HepG2 (cell line): ENCODE measurements around the gene CENPB. TPM values are rescaled to one million over a fixed set of nuclear protein-coding genes. Genes with fewer than 3 reads are reported as not detected.
A peak's percentile ranks its signal among the peaks of the same experiment; 100 is the strongest.

ENCODE experiments used
- BCL6 ChIP-seq: IDR thresholded peaks from 2 replicates; pipeline ENCODE4 v1.6.1; 2016; ENCODE audit warnings: missing genetic modification reagents, missing compliant biosample characterization
- E2F1 ChIP-seq: sonication (generic); formaldehyde crosslinking; IDR thresholded peaks from 2 replicates; pipeline ENCODE4 v1.5.0; 2020; ENCODE audit warnings: missing genetic modification reagents
- ELF1 ChIP-seq: sonication (generic); formaldehyde crosslinking; IDR thresholded peaks from 2 replicates; pipeline ENCODE4 v1.4.0; 2020; ENCODE audit warnings: missing genetic modification reagents
- GMEB1 ChIP-seq: sonication (generic); formaldehyde crosslinking; IDR thresholded peaks from 2 replicates; pipeline ENCODE4 v1.5.1; 2020; ENCODE audit warnings: missing genetic modification reagents, mild to moderate bottlenecking, borderline replicate concordance
- GPN1 ChIP-seq: sonication (generic); formaldehyde crosslinking; IDR thresholded peaks from 2 replicates; pipeline ENCODE4 v1.5.1; 2020; ENCODE audit warnings: missing genetic modification reagents, borderline replicate concordance
- HNRNPL ChIP-seq: fragments of 200-400 bp; formaldehyde crosslinking; IDR thresholded peaks from 2 replicates; pipeline ENCODE4 v1.6.1; 2017; ENCODE audit warnings: mild to moderate bottlenecking, low read depth, low read length
- HOXA9 ChIP-seq: sonication (generic); formaldehyde crosslinking; IDR thresholded peaks from 2 replicates; pipeline ENCODE4 v1.8.1; 2022; ENCODE audit warnings: missing genetic modification reagents, mild to moderate bottlenecking, moderate library complexity, borderline replicate concordance
- KDM2A ChIP-seq: sonication (generic); formaldehyde crosslinking; IDR thresholded peaks from 2 replicates; pipeline ENCODE4 v1.4.0; 2020; ENCODE audit warnings: low read depth, missing genetic modification reagents, borderline replicate concordance
- KLF13 ChIP-seq: sonication (generic); formaldehyde crosslinking; IDR thresholded peaks from 2 replicates; pipeline ENCODE4 v1.4.0; 2020; ENCODE audit warnings: mild to moderate bottlenecking, missing genetic modification reagents
- MBNL3 ChIP-seq: fragments of 250-450 bp; sonication (Bioruptor Pico); conservative IDR thresholded peaks from 2 replicates; pipeline ENCODE4 v1.8.0; 2022; ENCODE audit warnings: mild to moderate bottlenecking, inconsistent platforms
- NFIC ChIP-seq: IDR thresholded peaks from 2 replicates; pipeline ENCODE4 v1.6.1; 2012; ENCODE audit warnings: mild to moderate bottlenecking, low read length, inconsistent platforms
- NRL ChIP-seq: sonication (generic); formaldehyde crosslinking; IDR thresholded peaks from 2 replicates; pipeline ENCODE4 v1.5.0; 2020; ENCODE audit warnings: missing genetic modification reagents, mild to moderate bottlenecking, moderate library complexity, borderline replicate concordance
- PHF5A ChIP-seq: IDR thresholded peaks from one replicate; pipeline ENCODE4 v1.6.1; 2018; ENCODE audit warnings: low read depth, missing genetic modification reagents; ENCODE audit not compliant: unreplicated experiment
- PITX1 ChIP-seq: sonication (generic); formaldehyde crosslinking; IDR thresholded peaks from 2 replicates; pipeline ENCODE4 v1.5.1; 2020; ENCODE audit warnings: mild to moderate bottlenecking, missing genetic modification reagents
- RBFOX2 ChIP-seq: fragments of 200-400 bp; formaldehyde crosslinking; IDR thresholded peaks from 2 replicates; pipeline ENCODE4 v1.6.1; 2017; ENCODE audit warnings: low read depth, mild to moderate bottlenecking, low read length
- SCMH1 ChIP-seq: sonication (generic); formaldehyde crosslinking; IDR thresholded peaks from 2 replicates; pipeline ENCODE4 v1.9.0; 2021; ENCODE audit warnings: missing genetic modification reagents, mild to moderate bottlenecking, borderline replicate concordance
- STAG1 ChIP-seq: sonication (generic); formaldehyde crosslinking; IDR thresholded peaks from 2 replicates; pipeline ENCODE4 v1.4.0; 2020; ENCODE audit warnings: missing genetic modification reagents
- TARDBP ChIP-seq: sonication (generic); formaldehyde crosslinking; IDR thresholded peaks from 2 replicates; pipeline ENCODE4 v1.8.0; 2022; ENCODE audit warnings: mild to moderate bottlenecking, missing genetic modification reagents
- ZFY ChIP-seq: sonication (generic); formaldehyde crosslinking; IDR thresholded peaks from 2 replicates; pipeline ENCODE4 v1.4.0; 2020; ENCODE audit warnings: missing genetic modification reagents
- ZNF274 ChIP-seq: sonication (generic); formaldehyde crosslinking; IDR thresholded peaks from 2 replicates; pipeline ENCODE4 v1.5.1; 2020; ENCODE audit warnings: mild to moderate bottlenecking, missing genetic modification reagents
- ZNF616 ChIP-seq: sonication (generic); formaldehyde crosslinking; IDR thresholded peaks from 2 replicates; pipeline ENCODE4 v1.5.0; 2020; ENCODE audit warnings: low read depth, mild to moderate bottlenecking, missing genetic modification reagents
- ZNF761 ChIP-seq: sonication (generic); formaldehyde crosslinking; conservative IDR thresholded peaks from 2 replicates; pipeline ENCODE4 v1.4.0; 2020; ENCODE audit warnings: mild to moderate bottlenecking, missing genetic modification reagents
- ZNF839 ChIP-seq: sonication (generic); formaldehyde crosslinking; IDR thresholded peaks from 2 replicates; pipeline ENCODE4 v1.4.0; 2020; ENCODE audit warnings: missing genetic modification reagents, mild to moderate bottlenecking, borderline replicate concordance
- polyA plus RNA-seq, 8 experiments: library from polyadenylated mRNA; depleted of rRNA in 3 of 8; stranded (reverse) in 7 of 8; unstranded in 1 of 8; fragments of >200 nt; fragmentation: Illumina TruSeq in 4 of 8; extraction: Trizol in 4 of 8; gene quantifications; 2 replicates each; pipeline versions ENCODE4 v1.2.1 to v1.2.3, GENCODE V29; 2011 to 2016; ENCODE audit warnings: low read depth in 4 of 8, missing spikeins in 1 of 8, mixed read lengths in 1 of 8; ENCODE audit not compliant: insufficient read depth in 1 of 8
- total RNA-seq, 5 experiments: library from RNA; depleted of rRNA; stranded (reverse); fragments of >200 nt; fragmentation: Illumina TruSeq; extraction: Trizol; gene quantifications; 2 replicates each; pipeline ENCODE4 v1.2.3, GENCODE V29; 2016; ENCODE audit warnings: low read depth in 1 of 5
- TF ChIP-seq, protein P1 (sequence below), 2 experiments: fragments of 450-650 bp in 1 of 2; sonication (generic) in 1 of 2; formaldehyde crosslinking; IDR thresholded peaks; 2 replicates each; pipeline versions ENCODE4 v1.5.0 to v1.8.0; 2020 to 2022; ENCODE audit warnings: mild to moderate bottlenecking in 1 of 2, missing genetic modification reagents in 1 of 2
- TF ChIP-seq, protein P2 (sequence below): sonication (generic); formaldehyde crosslinking; IDR thresholded peaks from 2 replicates; pipeline ENCODE4 v1.9.0; 2021; ENCODE audit warnings: missing genetic modification reagents, mild to moderate bottlenecking, borderline replicate concordance

CENPB gene
- total and polyA plus RNA-seq, 2 of the 13 experiments (the other 11 are each of a cell fraction or from before 2014, with no cell fraction given) = 10.4 to 54.5 TPM

GRCh38 chr20:3777716-3778629, 8.6 kb downstream of the CENPB start (continued):
- TF ChIP-seq NRL (CRISPR knock-in tag) (no peak; the same call in 1 of the 2 replicates), BCL6 (CRISPR knock-in tag) (no peak), ZNF616 (CRISPR knock-in tag) (no peak), PHF5A (CRISPR knock-in tag) (no peak), GPN1 (CRISPR knock-in tag) (no peak), KDM2A (peak; percentile 28; the same call in 1 of the 2 replicates), ZNF839 (CRISPR knock-in tag) (no peak), NFIC (no peak), ZNF761 (0 out of 2 replicates have a peak, but pooled peaks have one; percentile 51), KLF13 (no peak), MBNL3 (CRISPR knock-in tag) (no peak), E2F1 (CRISPR knock-in tag) (no peak), HNRNPL (no peak), GMEB1 (no peak; the same call in 1 of the 2 replicates), SCMH1 (CRISPR knock-in tag) (no peak), RBFOX2 (peak; percentile 43; the same call in 1 of the 2 replicates), PITX1 (no peak; the same call in 1 of the 2 replicates), ZFY (peak; percentile 45; the same call in 1 of the 2 replicates), ELF1 (CRISPR knock-in tag) (no peak), HOXA9 (CRISPR knock-in tag) (no peak), STAG1 (no peak), ZNF274 (CRISPR knock-in tag) (peak; percentile 82; the same call in 1 of the 2 replicates), TARDBP (CRISPR knock-in tag) (no peak)
- TF ChIP-seq, protein P1, sequence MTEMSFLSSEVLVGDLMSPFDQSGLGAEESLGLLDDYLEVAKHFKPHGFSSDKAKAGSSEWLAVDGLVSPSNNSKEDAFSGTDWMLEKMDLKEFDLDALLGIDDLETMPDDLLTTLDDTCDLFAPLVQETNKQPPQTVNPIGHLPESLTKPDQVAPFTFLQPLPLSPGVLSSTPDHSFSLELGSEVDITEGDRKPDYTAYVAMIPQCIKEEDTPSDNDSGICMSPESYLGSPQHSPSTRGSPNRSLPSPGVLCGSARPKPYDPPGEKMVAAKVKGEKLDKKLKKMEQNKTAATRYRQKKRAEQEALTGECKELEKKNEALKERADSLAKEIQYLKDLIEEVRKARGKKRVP (CRISPR knock-in tag; IDR thresholded peaks at IDR 0.05) = no peak
- TF ChIP-seq, protein P2, sequence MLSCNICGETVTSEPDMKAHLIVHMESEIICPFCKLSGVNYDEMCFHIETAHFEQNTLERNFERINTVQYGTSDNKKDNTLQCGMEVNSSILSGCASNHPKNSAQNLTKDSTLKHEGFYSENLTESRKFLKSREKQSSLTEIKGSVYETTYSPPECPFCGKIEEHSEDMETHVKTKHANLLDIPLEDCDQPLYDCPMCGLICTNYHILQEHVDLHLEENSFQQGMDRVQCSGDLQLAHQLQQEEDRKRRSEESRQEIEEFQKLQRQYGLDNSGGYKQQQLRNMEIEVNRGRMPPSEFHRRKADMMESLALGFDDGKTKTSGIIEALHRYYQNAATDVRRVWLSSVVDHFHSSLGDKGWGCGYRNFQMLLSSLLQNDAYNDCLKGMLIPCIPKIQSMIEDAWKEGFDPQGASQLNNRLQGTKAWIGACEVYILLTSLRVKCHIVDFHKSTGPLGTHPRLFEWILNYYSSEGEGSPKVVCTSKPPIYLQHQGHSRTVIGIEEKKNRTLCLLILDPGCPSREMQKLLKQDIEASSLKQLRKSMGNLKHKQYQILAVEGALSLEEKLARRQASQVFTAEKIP (CRISPR knock-in tag) = no peak
